ENCODE measurements around the gene SRP14.
"Not testable (repeated sequence)": the region's sequence is repeated elsewhere in the genome, so short reads cannot be mapped to it uniquely, and the experiment has no call there.

SRP14 gene

DNA sequence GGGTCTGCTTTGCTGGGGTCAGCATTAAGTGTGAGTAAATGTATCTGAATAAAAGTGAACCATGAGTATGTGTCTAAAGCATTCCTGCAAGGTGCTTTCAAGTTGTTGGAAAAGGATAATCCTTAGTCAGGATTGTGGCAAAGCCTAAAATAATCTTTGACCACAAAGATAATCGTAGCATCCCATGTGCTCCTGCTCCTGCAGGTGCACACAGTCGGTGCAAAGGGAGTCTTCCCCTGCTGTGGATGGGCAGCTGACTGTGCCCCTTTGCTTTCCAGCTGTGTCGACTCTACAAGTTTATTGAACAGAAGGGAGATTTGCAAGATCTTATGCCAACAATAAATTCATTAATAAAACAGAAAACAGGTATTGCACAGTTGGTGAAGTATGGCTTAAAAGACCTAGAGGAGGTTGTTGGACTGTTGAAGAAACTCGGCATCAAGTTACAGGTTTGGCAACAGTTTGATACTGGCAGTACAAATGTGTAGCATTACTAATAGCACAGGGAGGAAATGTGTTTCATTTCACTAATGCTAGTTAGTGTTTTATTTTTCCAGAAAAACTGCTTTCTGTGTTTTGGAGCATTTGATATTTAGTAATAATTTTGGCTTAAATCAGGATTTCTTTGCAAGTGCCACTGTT, 22.6 kb downstream of the SRP14 start:
- no peak for DNase-seq

DNA sequence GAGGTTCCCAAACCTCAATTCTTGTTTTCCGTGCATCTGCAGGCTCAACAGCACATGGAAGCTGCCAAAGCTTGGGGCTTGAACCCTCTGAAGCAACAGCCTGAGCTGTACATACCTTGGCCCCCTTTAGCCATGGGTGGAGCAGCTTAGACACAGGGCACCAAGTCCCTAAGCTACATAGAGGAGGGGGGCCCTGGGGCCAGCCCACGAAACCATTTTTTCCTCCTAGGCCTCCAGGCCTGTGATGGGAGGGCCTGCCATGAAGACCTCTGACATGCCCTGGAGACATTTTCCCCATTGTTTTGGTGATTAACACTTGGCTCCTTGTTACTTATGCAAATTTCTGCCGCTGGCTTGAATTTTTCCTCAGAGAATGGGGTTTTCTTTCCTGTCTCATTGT, 24.6 kb downstream of the SRP14 start:
- no peak for DNase-seq

DNA sequence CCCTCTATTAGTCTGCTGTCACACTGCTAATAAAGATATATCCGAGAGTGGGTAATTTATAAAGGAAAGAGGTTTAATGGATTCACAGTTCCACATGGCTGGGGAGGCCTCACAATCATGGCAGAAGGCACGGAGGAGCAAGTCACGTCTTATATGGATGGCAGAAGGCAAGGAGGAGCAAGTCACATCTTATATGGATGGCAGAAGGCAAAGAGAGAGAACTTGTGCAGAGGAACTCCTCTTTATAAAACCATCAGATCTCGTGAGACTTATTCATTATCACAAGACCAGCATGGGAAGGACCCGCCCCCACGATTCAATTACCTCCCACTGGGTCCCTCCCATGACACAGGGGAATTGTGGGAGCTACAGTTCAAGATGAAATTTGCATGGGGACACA, 25.6 kb downstream of the SRP14 start:
- DNase-seq: not testable (repeated sequence)

DNA sequence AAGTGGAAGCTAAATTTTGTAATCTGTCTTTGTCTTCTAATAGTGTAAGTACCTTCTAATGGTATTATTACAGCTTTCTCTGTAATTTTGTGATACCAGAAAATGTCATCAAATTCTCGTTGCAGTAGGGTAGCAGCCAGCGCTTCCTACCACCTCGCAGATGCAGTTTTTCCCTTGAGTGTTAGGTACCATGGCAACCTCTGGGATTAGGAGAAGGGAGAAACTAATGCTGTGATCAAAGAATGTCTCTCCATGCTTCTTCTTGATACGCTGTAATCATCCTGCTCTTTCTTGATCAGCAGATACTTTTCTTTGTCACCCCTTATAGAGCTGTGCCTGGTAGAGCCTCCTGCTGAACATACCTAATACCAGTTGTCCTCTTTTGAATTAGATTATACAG, 27.7 kb downstream of the SRP14 start:
- DNase-seq: no peak

DNA sequence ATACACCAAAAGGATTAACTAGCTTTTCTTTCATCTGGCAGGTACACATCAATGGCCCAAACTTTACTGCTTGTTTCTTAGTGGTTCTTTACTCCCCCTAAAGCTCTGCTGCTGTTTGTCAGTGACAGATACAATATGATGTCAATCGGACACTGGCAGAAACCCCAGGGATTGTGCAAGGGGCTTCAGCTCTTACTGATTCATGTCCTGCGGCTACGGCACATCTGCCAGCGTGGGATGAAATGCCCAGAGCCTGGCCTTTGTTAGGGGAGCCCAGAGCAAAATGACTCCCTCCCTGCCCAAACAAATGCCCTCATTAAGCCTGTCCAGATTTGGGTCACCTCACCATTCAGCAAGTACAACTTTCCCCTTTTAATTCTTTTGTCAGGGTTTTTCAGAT, 28.3 kb downstream of the SRP14 start:
- peak; percentile 41 to 68 for DNase-seq

DNA sequence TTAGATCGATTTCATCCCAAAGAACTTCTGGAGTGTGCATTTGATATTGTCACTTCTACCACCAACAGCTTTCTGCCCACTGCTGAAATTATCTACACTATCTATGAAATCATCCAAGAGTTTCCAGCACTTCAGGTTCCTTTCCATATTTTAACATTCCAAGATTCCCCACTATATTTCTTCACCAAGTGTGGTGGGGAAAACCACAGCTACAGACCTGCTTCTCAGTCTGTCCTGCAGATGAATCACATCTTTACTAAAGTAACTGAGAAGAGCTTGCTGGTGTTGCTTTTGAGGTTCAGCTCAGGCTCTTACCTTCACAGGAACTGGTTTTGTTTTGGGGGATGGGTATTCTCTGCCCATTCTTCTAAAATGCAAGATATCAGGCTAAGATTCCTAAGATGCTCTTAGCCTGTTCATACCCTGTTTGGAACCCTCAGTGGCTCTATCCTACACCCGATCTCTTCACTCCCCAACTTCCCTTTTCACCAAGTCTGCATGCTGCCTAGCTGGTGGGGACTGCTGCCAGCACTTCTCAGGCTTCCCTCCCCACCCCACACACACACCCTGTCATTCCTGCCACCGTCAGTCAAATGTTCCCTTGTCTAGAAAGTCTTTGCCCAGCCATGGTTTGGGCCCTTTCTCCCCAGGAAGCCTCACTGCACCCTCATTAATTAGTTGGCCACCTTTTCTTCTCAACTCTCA, 30.8 kb downstream of the SRP14 start:
- no peak for DNase-seq

DNA sequence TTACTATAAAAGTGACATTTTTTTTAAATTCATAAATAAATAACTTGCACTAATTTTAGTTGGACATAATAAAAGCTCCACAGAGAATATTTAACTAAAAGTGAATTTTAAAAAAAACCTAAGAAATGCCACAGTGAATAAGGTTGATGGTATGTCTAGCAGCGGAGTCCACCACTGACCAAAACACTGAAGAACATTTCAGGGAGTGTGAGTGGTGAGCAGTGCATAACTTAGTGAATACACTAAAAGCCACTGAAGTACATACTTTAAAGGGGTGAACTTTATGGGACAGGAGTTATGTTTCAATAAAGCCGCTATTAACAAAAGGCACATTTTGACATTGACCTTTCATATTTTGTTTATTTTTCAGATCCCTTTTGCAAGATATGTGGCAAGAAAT, 32.3 kb downstream of the SRP14 start:
- no peak for DNase-seq

DNA sequence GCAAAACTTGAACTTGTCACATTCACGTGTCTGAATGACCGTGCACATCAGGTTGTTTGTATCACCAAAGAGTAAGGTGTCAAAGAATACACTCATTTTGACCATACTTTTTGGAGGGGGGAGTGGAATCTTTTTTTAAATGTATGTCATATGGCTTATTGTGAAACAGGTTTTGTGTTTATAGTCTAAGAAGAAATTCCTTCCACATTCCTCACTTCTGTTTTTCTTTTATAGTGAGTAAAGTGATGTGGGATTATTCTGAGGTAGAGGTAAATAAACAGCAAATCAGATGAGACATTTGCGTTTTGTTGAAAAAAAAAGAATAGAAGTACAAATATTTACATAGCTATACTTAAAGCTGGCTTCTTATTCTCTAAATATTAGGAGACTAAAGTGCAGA, 33.0 kb downstream of the SRP14 start:
- no peak for DNase-seq

DNA sequence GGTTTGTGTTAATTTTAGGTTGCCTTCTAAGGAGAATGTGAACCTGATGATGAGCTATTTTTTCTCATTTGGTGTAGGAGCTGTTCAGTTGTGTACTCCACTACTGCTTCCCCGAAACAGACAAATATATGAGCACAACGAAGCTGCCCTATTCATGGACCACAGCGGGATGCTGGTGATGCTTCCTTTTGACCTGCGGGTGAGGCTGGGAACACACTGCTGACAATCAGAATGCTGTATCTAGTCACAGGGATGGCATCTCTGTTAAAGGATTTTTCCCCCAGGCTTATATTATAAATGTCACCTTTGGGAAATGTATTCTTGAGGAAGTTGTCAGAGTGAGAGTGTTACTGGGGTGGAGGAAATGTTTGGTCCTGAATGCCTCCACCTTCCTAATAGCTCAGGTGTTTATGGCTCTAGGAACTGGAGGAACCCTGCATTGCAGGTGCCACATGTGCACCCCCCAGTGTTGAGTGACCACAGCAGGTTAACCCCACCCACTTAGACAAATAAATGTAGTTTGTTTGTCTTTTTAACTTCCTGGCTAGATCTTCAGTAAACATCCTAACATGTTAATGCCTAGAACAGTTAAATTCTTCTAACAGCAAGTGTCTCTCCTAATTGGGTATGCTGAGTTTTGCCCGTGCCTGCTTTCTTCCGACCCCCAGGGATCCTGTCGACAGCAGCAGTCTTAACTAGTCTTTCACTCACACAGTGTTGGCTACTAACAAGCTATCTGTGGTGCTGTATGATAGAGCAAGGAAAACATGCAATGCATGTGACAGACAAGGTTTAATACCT, 35.7 kb downstream of the SRP14 start:
- DNase-seq: no peak

DNA sequence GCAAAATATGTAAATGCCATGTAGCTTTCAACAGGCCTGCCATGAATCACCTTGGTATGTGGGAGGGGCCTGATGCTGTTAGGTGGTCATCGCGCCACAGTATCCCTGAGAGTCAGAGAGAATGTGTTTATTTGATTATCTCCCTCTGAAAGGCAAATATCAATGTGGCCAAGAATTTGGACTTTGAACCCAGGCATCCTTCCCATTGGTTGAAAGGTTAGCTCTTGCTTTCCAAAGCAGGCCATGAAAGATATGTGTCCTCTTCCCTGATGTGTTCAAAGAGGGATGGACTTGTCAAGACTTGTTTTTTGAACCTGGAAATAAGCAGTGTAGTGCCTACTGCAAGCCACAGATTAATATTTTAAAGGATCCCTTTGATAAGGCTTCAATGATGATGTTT, 36.7 kb downstream of the SRP14 start:
- DNase-seq: no peak

DNA sequence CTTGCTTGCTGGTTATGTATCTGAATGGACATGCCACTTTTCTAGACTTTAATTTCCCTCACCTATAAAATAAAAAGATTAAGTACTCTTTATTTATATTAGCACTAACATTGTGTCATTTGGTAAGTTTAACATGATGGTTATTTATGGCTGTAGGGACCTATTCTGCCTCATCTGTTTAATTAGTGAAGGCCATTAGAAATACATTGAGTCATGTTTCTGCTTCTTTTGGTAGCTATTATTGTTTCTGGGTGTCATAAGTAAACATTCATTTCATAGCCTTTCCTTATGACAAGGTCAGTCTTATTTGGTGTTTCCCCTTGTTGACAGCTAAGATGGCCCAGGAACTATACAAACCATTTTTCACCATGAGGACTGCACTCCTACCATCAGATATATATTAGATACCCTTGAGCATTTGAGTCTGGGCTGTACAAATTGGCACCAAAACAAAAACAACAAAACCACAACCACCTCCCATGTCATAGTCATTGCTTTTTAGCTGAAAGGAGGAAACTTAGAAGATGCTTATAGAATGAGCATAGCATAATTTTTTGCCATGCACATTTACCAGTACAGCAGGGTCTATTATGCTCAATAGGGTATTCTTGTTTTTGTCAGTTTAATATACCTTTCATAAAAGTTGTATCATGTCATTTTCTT, 39.3 kb downstream of the SRP14 start:
- DNase-seq: no peak

DNA sequence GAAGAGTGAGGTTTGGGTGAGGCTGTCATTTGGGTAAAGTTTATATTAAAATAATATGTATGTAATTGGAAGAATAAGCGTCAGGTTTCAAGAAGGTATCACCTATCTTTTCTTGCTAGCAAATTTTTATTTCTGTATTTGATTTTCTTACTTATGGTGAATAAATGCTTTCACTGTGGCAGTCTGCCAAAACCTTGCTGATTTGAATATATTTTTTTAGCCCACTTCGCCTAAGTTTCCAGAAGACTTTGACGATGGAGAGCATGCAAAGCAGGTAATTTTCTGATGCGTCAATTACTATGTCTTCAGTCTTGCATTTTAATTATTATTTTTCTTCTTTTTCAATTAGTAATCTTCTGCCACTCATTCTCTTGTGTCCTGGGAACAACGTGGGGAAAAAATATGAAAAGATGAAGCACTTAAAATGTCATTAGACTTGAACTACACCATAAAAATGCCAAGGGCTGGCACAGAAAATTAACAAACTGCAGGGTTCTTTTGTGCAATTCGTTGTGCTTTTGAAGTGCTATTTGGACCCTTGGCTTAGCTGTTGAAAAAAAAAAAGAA, 40.4 kb downstream of the SRP14 start:
- no peak for DNase-seq

DNA sequence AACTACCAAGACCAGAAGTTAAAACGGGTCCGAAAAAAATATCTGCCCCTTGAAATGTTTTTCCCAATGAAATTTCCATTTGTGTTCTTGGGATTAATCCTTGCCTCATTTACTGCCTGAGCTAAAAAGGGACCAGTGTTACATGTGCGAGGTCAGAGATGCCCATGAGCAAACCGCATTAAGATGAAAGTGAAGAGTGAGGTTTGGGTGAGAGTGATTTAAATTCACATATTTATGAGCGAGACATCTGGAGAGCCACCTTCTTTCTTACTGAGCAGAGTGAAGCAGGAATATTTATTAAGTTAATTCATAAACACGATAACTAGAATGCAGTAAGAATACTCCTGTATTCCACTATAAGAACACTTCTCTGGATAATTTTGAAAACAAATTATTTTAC, 41.3 kb downstream of the SRP14 start:
- DNase-seq: no peak

DNA sequence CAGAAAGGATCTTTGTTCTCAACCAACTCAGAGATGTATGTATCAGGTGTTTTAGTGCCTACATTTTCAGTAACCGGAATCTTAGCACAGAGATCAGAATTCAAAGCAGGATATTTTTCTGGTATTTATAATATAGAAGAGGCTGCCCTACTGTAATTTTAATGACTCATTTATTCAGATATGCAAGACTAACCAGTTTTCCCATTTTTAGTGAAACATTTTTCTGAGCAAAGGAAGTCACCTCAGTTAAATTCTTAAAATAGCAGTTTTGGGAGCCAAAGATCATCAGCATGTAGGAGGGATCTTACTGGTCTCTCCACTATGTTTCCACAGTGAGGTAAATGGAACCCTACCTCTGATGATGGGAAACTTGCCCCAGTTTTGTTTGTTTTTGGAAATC, 42.0 kb downstream of the SRP14 start:
- DNase-seq: no peak

DNA sequence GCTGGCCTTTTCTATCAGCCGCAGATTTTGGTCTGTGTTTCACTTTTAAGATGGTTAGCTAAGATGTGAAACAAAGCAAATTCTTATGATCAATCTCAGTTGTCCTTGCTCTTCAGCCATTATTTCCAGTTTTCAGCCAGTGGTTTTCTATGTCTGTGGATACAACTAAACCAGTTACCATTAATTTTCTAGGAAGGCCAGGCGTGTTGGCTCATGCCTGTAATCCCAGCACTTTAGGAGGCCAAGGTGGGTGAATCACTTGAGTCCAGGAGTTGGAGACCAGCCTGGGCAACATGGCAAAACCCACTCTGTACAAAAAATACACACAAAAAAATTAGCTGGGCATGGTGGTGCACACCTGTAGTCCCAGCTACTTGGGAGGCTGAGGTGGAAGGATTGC, 42.8 kb downstream of the SRP14 start:
- not testable (repeated sequence) for DNase-seq

DNA sequence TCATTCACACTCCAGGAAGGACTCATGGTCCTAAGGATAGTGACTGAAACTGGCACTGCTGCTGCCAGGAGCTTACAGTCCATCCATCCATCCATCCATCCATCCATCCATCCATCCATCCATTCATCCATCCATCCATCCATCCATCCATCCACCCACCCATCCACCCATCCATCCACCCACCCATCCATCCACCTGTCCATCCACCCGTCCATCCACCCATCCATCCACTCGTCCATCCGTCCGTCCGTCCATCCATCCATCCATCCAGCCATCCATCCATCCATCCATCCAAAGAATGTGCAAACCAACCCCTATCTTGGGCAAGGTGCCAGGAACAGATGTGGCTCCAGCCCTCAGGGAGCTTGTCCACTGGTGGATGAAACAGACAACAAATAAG, 46.0 kb downstream of the SRP14 start:
- not testable (repeated sequence) for DNase-seq

DNA sequence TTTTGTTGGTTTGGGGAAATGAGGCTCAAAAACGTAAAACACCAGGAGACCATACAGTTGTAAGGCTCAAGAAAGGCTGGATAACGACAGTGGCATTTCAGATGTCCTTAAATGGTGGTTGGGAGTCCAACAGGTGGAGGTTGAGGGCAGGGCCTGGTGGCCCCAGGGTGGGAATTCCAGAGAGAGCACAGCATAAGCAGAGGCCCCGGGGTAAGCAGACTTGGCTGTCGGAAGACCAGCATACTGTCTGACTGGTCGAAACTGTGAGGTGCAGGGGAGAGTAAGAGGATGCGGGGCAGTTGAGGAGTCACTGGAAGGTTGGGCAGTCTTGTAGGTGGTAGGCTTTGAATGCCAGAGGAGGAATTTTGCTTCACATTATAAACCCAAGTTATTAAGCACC, 48.3 kb downstream of the SRP14 start:
- no peak for DNase-seq

DNA sequence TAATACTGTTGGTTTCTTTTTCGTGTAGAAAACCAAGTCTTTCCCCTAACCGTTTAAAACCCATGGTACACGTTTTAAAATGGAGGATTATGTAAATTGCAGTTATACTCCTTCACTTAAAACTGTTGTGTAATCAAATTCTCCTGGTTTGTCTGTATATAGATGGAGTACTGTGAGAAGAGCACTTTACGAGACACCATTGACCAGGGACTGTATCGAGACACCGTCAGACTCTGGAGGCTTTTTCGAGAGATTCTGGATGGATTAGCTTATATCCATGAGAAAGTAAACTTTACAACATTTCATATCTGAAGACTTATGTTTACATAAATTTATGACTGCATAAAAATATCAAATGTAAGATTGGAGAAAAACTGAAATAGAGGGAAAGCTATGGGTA, 51.2 kb downstream of the SRP14 start:
- DNase-seq: no peak
